GM23338 (cell line): ENCODE measurements around the gene GNL2. TPM values are rescaled to one million over a fixed set of nuclear protein-coding genes. Genes with fewer than 3 reads are reported as not detected.

Experiments
- ATAC-seq: fragments of 200-7000 bp; cut with Tn5 transposase; 3 replicates; pipeline ENCODE4 v1.9.1; 2020
- DNase-seq: peaks from one replicate; pipeline ENCODE4 v3.0.0-alpha.2; 2015; ENCODE audit warnings: low spot score
- H2AFZ ChIP-seq: fragments of 200-600 bp; sonication (generic); 2 replicates; pipeline ENCODE4 v1.8.0; 2016; ENCODE audit warnings: antibody characterized with exemption, mild to moderate bottlenecking, moderate library complexity
- H3F3A ChIP-seq: fragments of 200-600 bp; sonication (generic); replicated peaks from 2 replicates; pipeline ENCODE4 v1.8.0; 2017; ENCODE audit warnings: antibody characterized with exemption, mixed run types, low read depth
- H3K27ac ChIP-seq: fragments of 200-600 bp; sonication (generic); 2 replicates; pipeline ENCODE4 v1.6.1; 2016; ENCODE audit warnings: low read depth
- H3K27me3 ChIP-seq: fragments of 200-600 bp; sonication (generic); 2 replicates; pipeline ENCODE4 v1.8.0; 2016; ENCODE audit warnings: mild to moderate bottlenecking, mixed run types, moderate library complexity; ENCODE audit not compliant: insufficient read depth
- H3K36me3 ChIP-seq: fragments of 200-600 bp; sonication (generic); 2 replicates; pipeline ENCODE4 v1.8.0; 2016; ENCODE audit warnings: mild to moderate bottlenecking; ENCODE audit not compliant: insufficient read depth
- H3K4me1 ChIP-seq: fragments of 200-600 bp; sonication (generic); 2 replicates; pipeline ENCODE4 v1.8.0; 2016; ENCODE audit warnings: mild to moderate bottlenecking, moderate library complexity; ENCODE audit not compliant: insufficient read depth
- H3K4me2 ChIP-seq: fragments of 200-600 bp; sonication (generic); 2 replicates; pipeline ENCODE4 v1.7.1; 2017; ENCODE audit warnings: mixed run types
- H3K4me3 ChIP-seq: fragments of 200-600 bp; sonication (generic); 2 replicates; pipeline ENCODE4 v1.6.1; 2016; ENCODE audit warnings: mixed run types
- H3K79me2 ChIP-seq: fragments of 200-600 bp; sonication (generic); replicated peaks from 2 replicates; pipeline ENCODE4 v1.8.0; 2017; ENCODE audit warnings: mild to moderate bottlenecking; ENCODE audit not compliant: insufficient read depth
- H3K9me2 ChIP-seq: fragments of 200-600 bp; sonication (generic); 2 replicates; pipeline ENCODE4 v1.8.0; 2017; ENCODE audit not compliant: insufficient read depth
- H4K20me1 ChIP-seq: fragments of 200-600 bp; sonication (generic); replicated peaks from 2 replicates; pipeline ENCODE4 v1.8.0; 2017; ENCODE audit warnings: mild to moderate bottlenecking; ENCODE audit not compliant: insufficient read depth
- H3K27ac Mint-ChIP-seq: 2 replicates; pipeline ENCODE4 v1.8.0; 2020; ENCODE audit warnings: inconsistent platforms, mild to moderate bottlenecking, moderate library complexity, mixed read lengths
- H3K27me3 Mint-ChIP-seq: 3 replicates; pipeline ENCODE4 v1.8.0; 2022; ENCODE audit warnings: low read depth, mild to moderate bottlenecking, moderate library complexity, mixed read lengths, inconsistent platforms; ENCODE audit not compliant: insufficient read depth, poor library complexity
- H3K36me3 Mint-ChIP-seq: 3 replicates; pipeline ENCODE4 v1.8.0; 2021; ENCODE audit warnings: low read depth, mild to moderate bottlenecking, inconsistent platforms, moderate library complexity, mixed read lengths
- H3K4me1 Mint-ChIP-seq: 3 replicates; pipeline ENCODE4 v1.8.0; 2020; ENCODE audit warnings: mild to moderate bottlenecking, inconsistent platforms, mixed read lengths
- H3K4me3 Mint-ChIP-seq: 3 replicates; pipeline ENCODE4 v1.8.0; 2021; ENCODE audit warnings: moderate library complexity, mild to moderate bottlenecking, inconsistent platforms, mixed read lengths
- H3K9me3 Mint-ChIP-seq: 3 replicates; pipeline ENCODE4 v1.8.0; 2020; ENCODE audit warnings: moderate library complexity, mild to moderate bottlenecking, inconsistent platforms, mixed read lengths
- CREB1 ChIP-seq: fragments of 250-450 bp; sonication (Bioruptor Pico); IDR thresholded peaks from 2 replicates; pipeline ENCODE4 v1.5.0; 2020; ENCODE audit warnings: low read depth, mild to moderate bottlenecking, moderate library complexity
- EZH2 ChIP-seq: fragments of 200-600 bp; sonication (generic); IDR thresholded peaks from one replicate; pipeline ENCODE4 v1.8.0; 2017; ENCODE audit warnings: antibody characterized with exemption, mild to moderate bottlenecking, low read depth; ENCODE audit not compliant: unreplicated experiment
- EZH2phosphoT487 ChIP-seq: fragments of 200-600 bp; sonication (generic); IDR thresholded peaks from one replicate; pipeline ENCODE4 v1.8.1; 2018; ENCODE audit warnings: antibody characterized with exemption; ENCODE audit not compliant: unreplicated experiment
- JUNB ChIP-seq: IDR thresholded peaks from one replicate; pipeline ENCODE4 v1.6.1; 2016; ENCODE audit warnings: antibody characterized with exemption; ENCODE audit not compliant: unreplicated experiment
- NANOG ChIP-seq: IDR thresholded peaks from 2 replicates; pipeline ENCODE4 v1.6.1; 2016; ENCODE audit warnings: antibody characterized with exemption, borderline replicate concordance
- POLR2AphosphoS5 ChIP-seq: IDR thresholded peaks from 2 replicates; pipeline ENCODE4 v1.6.1; 2016; ENCODE audit warnings: antibody characterized with exemption, low read depth
- STAT1 ChIP-seq: IDR thresholded peaks from one replicate; pipeline ENCODE4 v1.6.1; 2016; ENCODE audit warnings: antibody characterized with exemption; ENCODE audit not compliant: unreplicated experiment
- ZNF114 ChIP-seq: fragments of 250-450 bp; sonication (Bioruptor Pico); IDR thresholded peaks from 2 replicates; pipeline ENCODE4 v1.5.0; 2020; ENCODE audit warnings: mild to moderate bottlenecking, moderate library complexity
- ZNF331 ChIP-seq: fragments of 250-450 bp; sonication (Bioruptor Pico); IDR thresholded peaks from 2 replicates; pipeline ENCODE4 v1.5.0; 2020; ENCODE audit warnings: low read depth, mild to moderate bottlenecking, moderate library complexity
- polyA plus RNA-seq: library from polyadenylated mRNA; unstranded; fragments of >200 nt; fragmentation: Nextera tagmentation; extraction: Ambion mirVana; gene quantifications from 2 replicates; pipeline ENCODE4 v1.2.1, GENCODE V29; 2016
- total RNA-seq: library from RNA; depleted of rRNA; stranded (reverse); fragments of >200 nt; shearing (Covaris generic); gene quantifications from 2 replicates; pipeline ENCODE4 v1.2.3, GENCODE V29; 2014
- TF ChIP-seq, protein P1 (sequence below), 2 experiments: fragments of 200-600 bp in 1 of 2; sonication (generic) in 1 of 2; conservative IDR thresholded peaks; 2 replicates each; pipeline versions ENCODE4 v1.5.1 to v1.6.1; 2016 to 2017; ENCODE audit warnings: antibody characterized with exemption in 2 of 2, low read depth in 2 of 2, mild to moderate bottlenecking in 2 of 2, moderate library complexity in 1 of 2
- TF ChIP-seq, protein P2 (sequence below): IDR thresholded peaks from 2 replicates; pipeline ENCODE4 v1.6.1; 2016; ENCODE audit warnings: antibody characterized with exemption
- TF ChIP-seq, protein P3 (sequence below): IDR thresholded peaks from one replicate; pipeline ENCODE4 v1.6.1; 2018; ENCODE audit warnings: antibody characterized with exemption; ENCODE audit not compliant: unreplicated experiment
- TF ChIP-seq, protein P4 (sequence below): fragments of 250-450 bp; sonication (Bioruptor Pico); IDR thresholded peaks from 2 replicates; pipeline ENCODE4 v1.5.0; 2020; ENCODE audit warnings: mild to moderate bottlenecking, moderate library complexity

GNL2 gene
- total and polyA plus RNA-seq, 2 experiments from 2014 or later = 78.4 to 121 TPM

DNA sequence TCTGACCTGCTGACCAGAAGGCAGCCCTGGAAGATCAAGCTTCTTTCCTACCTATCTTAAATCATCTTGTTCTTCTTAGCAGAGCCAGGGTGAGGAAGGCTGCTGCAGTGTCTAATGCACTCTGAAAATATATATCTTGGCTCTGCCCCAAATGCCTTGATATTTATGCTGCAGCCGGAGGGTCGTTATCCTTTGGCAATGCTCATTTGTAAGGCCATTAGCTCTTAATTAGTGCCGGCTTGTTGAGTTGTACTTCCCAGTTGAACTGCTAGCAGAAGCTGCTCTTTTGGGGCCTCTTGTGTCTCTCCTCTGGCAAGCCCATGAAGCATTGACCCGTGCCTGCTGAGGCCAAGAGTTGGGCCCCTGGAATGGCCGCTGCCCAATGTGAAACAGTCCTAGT is 4.2 kb upstream of the GNL2 start:
- Histone ChIP-seq H3F3A (no peaks in the 10 kb centered on the region), H3K9me2 (no peaks in the 10 kb centered on the region), H3K36me3 (no peaks in the 10 kb centered on the region), H3K27me3 (no peaks in the 10 kb centered on the region; the same call in 1 of the 2 replicates), H3K4me2 (no peak overlapping the region), H4K20me1 (peaks cover 2% of the 10 kb centered on the region), H3K79me2 (peaks cover 8% of the 10 kb centered on the region), H2AFZ (no peak overlapping the region), H3K27ac (no peak overlapping the region), H3K4me3 (no peak overlapping the region), H3K4me1 (0 out of 2 replicates have a peak, but pooled peaks cover under 1% of the 10 kb centered on the region)
- Mint-ChIP-seq H3K9me3 (no peaks in the 10 kb centered on the region), H3K4me1 (no peaks in the 10 kb centered on the region), H3K36me3 (peaks cover 4% of the 10 kb centered on the region; the same call in 2 of the 3 replicates), H3K4me3 (no peak overlapping the region), H3K27me3 (peaks cover 6% of the 10 kb centered on the region), H3K27ac (no peak overlapping the region)
- ATAC-seq (no peak), DNase-seq (no peak)
- TF ChIP-seq CREB1 (CRISPR knock-in tag) (no peak), NANOG (no peak), STAT1 (no peak), EZH2 (no peak), JUNB (no peak), POLR2AphosphoS5 (no peak), ZNF331 (CRISPR knock-in tag) (no peak), EZH2phosphoT487 (no peak), ZNF114 (CRISPR knock-in tag) (no peak)
- TF ChIP-seq, protein P1, sequence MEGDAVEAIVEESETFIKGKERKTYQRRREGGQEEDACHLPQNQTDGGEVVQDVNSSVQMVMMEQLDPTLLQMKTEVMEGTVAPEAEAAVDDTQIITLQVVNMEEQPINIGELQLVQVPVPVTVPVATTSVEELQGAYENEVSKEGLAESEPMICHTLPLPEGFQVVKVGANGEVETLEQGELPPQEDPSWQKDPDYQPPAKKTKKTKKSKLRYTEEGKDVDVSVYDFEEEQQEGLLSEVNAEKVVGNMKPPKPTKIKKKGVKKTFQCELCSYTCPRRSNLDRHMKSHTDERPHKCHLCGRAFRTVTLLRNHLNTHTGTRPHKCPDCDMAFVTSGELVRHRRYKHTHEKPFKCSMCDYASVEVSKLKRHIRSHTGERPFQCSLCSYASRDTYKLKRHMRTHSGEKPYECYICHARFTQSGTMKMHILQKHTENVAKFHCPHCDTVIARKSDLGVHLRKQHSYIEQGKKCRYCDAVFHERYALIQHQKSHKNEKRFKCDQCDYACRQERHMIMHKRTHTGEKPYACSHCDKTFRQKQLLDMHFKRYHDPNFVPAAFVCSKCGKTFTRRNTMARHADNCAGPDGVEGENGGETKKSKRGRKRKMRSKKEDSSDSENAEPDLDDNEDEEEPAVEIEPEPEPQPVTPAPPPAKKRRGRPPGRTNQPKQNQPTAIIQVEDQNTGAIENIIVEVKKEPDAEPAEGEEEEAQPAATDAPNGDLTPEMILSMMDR (conservative IDR thresholded peaks at IDR 0.05; ENCODE audit: low read depth in 2 of 2) = no peak
- TF ChIP-seq, protein P2, sequence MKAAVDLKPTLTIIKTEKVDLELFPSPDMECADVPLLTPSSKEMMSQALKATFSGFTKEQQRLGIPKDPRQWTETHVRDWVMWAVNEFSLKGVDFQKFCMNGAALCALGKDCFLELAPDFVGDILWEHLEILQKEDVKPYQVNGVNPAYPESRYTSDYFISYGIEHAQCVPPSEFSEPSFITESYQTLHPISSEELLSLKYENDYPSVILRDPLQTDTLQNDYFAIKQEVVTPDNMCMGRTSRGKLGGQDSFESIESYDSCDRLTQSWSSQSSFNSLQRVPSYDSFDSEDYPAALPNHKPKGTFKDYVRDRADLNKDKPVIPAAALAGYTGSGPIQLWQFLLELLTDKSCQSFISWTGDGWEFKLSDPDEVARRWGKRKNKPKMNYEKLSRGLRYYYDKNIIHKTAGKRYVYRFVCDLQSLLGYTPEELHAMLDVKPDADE = no peak
- TF ChIP-seq, protein P3, sequence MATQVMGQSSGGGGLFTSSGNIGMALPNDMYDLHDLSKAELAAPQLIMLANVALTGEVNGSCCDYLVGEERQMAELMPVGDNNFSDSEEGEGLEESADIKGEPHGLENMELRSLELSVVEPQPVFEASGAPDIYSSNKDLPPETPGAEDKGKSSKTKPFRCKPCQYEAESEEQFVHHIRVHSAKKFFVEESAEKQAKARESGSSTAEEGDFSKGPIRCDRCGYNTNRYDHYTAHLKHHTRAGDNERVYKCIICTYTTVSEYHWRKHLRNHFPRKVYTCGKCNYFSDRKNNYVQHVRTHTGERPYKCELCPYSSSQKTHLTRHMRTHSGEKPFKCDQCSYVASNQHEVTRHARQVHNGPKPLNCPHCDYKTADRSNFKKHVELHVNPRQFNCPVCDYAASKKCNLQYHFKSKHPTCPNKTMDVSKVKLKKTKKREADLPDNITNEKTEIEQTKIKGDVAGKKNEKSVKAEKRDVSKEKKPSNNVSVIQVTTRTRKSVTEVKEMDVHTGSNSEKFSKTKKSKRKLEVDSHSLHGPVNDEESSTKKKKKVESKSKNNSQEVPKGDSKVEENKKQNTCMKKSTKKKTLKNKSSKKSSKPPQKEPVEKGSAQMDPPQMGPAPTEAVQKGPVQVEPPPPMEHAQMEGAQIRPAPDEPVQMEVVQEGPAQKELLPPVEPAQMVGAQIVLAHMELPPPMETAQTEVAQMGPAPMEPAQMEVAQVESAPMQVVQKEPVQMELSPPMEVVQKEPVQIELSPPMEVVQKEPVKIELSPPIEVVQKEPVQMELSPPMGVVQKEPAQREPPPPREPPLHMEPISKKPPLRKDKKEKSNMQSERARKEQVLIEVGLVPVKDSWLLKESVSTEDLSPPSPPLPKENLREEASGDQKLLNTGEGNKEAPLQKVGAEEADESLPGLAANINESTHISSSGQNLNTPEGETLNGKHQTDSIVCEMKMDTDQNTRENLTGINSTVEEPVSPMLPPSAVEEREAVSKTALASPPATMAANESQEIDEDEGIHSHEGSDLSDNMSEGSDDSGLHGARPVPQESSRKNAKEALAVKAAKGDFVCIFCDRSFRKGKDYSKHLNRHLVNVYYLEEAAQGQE = no peak
- TF ChIP-seq, protein P4, sequence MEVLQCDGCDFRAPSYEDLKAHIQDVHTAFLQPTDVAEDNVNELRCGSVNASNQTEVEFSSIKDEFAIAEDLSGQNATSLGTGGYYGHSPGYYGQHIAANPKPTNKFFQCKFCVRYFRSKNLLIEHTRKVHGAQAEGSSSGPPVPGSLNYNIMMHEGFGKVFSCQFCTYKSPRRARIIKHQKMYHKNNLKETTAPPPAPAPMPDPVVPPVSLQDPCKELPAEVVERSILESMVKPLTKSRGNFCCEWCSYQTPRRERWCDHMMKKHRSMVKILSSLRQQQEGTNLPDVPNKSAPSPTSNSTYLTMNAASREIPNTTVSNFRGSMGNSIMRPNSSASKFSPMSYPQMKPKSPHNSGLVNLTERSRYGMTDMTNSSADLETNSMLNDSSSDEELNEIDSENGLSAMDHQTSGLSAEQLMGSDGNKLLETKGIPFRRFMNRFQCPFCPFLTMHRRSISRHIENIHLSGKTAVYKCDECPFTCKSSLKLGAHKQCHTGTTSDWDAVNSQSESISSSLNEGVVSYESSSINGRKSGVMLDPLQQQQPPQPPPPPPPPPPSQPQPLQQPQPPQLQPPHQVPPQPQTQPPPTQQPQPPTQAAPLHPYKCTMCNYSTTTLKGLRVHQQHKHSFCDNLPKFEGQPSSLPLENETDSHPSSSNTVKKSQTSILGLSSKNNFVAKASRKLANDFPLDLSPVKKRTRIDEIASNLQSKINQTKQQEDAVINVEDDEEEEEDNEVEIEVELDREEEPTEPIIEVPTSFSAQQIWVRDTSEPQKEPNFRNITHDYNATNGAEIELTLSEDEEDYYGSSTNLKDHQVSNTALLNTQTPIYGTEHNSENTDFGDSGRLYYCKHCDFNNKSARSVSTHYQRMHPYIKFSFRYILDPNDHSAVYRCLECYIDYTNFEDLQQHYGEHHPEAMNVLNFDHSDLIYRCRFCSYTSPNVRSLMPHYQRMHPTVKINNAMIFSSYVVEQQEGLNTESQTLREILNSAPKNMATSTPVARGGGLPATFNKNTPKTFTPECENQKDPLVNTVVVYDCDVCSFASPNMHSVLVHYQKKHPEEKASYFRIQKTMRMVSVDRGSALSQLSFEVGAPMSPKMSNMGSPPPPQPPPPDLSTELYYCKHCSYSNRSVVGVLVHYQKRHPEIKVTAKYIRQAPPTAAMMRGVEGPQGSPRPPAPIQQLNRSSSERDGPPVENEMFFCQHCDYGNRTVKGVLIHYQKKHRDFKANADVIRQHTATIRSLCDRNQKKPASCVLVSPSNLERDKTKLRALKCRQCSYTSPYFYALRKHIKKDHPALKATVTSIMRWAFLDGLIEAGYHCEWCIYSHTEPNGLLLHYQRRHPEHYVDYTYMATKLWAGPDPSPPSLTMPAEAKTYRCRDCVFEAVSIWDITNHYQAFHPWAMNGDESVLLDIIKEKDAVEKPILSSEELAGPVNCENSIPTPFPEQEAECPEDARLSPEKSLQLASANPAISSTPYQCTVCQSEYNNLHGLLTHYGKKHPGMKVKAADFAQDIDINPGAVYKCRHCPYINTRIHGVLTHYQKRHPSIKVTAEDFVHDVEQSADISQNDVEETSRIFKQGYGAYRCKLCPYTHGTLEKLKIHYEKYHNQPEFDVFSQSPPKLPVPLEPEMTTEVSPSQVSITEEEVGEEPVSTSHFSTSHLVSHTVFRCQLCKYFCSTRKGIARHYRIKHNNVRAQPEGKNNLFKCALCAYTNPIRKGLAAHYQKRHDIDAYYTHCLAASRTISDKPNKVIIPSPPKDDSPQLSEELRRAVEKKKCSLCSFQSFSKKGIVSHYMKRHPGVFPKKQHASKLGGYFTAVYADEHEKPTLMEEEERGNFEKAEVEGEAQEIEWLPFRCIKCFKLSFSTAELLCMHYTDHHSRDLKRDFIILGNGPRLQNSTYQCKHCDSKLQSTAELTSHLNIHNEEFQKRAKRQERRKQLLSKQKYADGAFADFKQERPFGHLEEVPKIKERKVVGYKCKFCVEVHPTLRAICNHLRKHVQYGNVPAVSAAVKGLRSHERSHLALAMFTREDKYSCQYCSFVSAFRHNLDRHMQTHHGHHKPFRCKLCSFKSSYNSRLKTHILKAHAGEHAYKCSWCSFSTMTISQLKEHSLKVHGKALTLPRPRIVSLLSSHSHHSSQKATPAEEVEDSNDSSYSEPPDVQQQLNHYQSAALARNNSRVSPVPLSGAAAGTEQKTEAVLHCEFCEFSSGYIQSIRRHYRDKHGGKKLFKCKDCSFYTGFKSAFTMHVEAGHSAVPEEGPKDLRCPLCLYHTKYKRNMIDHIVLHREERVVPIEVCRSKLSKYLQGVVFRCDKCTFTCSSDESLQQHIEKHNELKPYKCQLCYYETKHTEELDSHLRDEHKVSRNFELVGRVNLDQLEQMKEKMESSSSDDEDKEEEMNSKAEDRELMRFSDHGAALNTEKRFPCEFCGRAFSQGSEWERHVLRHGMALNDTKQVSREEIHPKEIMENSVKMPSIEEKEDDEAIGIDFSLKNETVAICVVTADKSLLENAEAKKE (CRISPR knock-in tag) = no peak
